ENCODE measurements around the gene ACP1.

DNA sequence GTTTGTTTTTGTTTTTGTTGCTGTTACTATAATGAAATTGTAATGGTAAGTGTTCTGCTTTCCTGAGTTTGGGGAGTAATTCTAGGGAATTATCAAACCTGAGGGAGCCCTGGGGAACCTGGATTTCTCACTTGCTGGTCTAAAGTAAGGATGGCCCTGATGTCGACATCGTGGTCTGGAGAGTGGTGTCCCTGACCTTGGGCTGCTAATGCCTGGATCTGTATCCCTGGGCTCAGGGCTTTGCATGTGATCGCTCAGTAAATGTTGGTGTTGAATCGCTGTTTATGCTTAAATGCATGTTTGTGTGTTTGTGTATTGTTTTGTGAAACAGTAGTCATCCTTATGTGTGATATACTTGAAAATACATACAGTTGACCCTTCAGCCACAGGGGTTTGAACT, 6.1 kb downstream of the ACP1 start:
- TF ChIP-seq, protein P1, sequence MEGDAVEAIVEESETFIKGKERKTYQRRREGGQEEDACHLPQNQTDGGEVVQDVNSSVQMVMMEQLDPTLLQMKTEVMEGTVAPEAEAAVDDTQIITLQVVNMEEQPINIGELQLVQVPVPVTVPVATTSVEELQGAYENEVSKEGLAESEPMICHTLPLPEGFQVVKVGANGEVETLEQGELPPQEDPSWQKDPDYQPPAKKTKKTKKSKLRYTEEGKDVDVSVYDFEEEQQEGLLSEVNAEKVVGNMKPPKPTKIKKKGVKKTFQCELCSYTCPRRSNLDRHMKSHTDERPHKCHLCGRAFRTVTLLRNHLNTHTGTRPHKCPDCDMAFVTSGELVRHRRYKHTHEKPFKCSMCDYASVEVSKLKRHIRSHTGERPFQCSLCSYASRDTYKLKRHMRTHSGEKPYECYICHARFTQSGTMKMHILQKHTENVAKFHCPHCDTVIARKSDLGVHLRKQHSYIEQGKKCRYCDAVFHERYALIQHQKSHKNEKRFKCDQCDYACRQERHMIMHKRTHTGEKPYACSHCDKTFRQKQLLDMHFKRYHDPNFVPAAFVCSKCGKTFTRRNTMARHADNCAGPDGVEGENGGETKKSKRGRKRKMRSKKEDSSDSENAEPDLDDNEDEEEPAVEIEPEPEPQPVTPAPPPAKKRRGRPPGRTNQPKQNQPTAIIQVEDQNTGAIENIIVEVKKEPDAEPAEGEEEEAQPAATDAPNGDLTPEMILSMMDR (IDR thresholded peaks at IDR 0.05) = no peak
- no peak for TF ChIP-seq EZH2 (IDR thresholded peaks at IDR 0.05)
